ENCODE data around the gene ERGIC2. TPM values are rescaled to one million over a fixed set of nuclear protein-coding genes. Genes with fewer than 3 reads are reported as not detected.
"Not testable (repeated sequence)": the region's sequence is repeated elsewhere in the genome, so short reads cannot be mapped to it uniquely, and the experiment has no call there.

The ERGIC2 gene, protein sequence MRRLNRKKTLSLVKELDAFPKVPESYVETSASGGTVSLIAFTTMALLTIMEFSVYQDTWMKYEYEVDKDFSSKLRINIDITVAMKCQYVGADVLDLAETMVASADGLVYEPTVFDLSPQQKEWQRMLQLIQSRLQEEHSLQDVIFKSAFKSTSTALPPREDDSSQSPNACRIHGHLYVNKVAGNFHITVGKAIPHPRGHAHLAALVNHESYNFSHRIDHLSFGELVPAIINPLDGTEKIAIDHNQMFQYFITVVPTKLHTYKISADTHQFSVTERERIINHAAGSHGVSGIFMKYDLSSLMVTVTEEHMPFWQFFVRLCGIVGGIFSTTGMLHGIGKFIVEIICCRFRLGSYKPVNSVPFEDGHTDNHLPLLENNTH
- total RNA-seq, result 37.7 and 62.6 TPM in 2 replicates

DNA sequence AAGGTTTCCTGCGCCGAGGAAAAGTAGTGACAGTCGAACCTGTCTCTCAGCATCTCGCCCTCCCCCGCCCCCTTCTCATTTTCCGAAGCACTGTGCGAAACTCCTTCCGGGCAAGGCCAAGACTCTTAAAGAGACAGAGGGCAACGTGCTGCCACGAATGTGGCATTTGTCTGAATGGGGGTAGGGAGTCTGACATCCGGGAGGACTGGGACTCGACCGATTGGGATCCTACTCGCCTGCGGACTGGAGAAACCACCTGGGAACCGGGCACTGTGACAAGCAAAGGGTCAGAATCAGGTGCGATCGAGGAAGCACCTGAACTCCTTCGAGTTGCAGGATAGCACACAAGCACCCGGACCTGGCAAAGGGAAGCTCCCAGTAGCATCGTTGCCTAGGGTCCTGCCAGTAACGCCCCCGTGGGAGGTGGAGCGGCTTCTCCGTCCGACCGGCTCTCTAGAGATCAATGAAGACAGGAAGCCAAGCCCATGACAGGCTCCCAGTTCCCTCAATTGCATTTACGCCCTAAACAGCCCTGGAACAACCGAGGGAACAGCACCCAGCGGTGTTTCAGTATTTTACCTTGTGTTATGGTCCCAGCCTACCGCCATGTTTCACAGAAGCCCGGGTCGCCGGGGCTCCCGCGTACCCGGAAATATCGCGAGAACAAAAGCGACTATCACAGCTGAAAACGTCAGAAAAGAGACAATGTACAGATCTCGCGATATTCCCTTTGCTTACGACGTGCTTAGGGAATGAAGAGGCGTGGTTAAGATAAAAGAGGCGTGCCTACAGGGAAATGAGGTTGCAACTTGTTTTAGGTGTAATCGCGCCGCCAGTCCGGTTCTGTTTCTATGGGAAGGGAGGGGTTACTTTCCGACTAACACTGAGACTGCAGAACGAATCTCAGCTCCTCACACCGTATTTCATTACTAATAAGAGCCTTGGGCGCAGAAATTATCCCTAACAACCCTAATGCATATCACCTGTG is at the start of gene ERGIC2:
TSS of gene ERGIC2 (minus strand) at position 637 of the 988 bp plus-strand sequence. CDS start 9,539 bp downstream, outside the sequence.
- peak; percentile 96 for DNase-seq (ENCODE audit: low read depth, low spot score)

- no peak for DNase-seq (ENCODE audit: low read depth, low spot score)
Observed at GRCh38 chr12:29430716-29431044, 49.7 kb upstream of the ERGIC2 start.

DNA sequence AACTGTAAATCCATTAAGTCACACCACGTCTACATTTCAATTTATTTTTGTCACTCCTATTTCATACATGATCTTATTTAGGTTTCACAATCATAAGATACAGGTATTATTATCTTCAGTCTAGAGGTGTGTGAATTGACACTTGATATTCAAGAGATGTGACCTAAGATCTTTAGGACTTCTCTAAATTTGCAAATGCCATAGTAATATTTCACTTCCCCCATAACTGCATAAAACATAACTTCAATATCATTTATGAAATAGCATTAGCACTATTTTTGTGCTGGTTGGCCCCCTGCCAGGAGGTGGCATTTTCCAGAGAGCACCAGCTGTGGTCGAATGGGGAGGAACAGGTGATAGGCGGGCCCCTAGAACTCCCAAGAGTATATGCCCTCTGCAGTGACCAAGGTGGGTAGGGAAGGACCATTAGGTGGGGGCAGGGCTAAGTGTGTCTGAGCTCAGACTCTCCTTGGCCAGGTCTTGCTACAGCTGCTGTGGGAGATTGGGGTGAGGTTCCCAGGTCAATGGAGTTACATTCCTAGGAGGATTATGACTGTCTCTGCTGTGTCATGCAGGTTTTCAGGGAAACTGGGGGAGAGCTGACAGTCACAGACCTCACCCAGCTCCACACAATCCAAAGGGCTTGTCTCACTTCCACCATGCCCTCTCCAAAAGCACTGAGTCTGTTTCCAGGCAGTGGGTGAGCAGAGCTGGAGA is 49.2 kb upstream of the ERGIC2 start:
- no peak for DNase-seq (ENCODE audit: low read depth, low spot score)

DNA sequence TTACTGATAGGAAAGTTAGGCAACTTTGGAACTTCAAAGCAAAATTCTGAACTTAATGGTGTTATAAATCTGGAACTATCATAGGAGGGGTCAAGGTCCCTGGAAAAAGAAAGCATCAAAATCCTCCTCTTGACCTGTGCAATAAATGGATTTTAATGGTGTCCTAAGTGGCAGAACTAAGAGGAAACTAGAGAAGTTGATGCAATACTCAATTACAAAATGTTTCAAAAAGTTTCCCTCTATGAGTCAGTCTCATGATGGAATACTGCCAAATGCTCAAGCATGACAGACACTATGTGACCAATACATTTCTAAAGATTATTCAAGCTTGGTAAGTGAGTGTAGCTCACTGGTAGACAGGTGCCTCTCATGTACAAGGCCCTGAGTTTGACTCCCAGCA is 47.7 kb upstream of the ERGIC2 start:
- peak; percentile 27 for DNase-seq (ENCODE audit: low read depth, low spot score)

DNA sequence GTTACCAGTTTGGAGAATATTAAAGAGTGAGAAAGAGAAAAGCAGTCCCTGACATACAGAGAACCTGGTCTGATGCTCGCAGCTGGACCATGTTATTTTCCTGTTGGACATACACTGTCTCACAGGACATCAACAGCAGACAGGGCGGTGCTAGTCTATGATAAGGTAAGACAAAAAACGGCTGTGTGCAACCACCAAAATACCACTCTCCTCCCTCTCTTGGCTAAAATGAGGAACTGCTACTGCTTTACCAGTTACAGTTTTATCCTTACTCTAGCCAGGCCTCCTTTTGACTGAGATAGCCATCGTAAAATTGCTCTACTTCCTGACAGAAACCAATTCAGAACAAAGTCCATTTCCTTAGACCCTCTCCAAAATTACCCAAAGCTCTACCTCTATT is 47.0 kb upstream of the ERGIC2 start:
- DNase-seq (ENCODE audit: low read depth, low spot score), result no peak

DNA sequence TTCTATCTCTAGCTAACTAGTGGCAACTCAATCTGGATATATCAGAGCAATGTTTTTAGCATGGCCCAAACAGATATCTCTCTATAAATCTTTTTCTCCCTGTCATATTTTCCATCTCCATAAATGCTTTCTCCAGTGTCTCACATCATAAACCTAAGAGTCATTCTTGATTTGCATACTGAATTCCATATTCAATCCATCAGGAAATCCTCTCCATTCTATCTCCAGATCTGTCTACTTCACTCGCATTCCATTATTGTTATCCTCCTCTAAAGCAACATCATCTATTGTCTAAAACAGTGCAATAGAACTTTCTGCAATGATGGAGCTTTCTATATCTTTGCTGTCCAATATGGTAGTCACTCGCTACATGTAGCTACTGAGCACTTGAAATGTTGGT is 45.5 kb upstream of the ERGIC2 start:
- no peak for DNase-seq (ENCODE audit: low read depth, low spot score)

- no peak for DNase-seq (ENCODE audit: low read depth, low spot score)
Observed at GRCh38 chr12:29425722-29426121, 44.8 kb upstream of the ERGIC2 start.

GRCh38 chr12:29416748-29417147 is 35.8 kb upstream of the ERGIC2 start:
- no peak for DNase-seq (ENCODE audit: low read depth, low spot score)

- DNase-seq (ENCODE audit: low read depth, low spot score), result no peak
Observed at GRCh38 chr12:29415111-29415510, 34.1 kb upstream of the ERGIC2 start.

DNA sequence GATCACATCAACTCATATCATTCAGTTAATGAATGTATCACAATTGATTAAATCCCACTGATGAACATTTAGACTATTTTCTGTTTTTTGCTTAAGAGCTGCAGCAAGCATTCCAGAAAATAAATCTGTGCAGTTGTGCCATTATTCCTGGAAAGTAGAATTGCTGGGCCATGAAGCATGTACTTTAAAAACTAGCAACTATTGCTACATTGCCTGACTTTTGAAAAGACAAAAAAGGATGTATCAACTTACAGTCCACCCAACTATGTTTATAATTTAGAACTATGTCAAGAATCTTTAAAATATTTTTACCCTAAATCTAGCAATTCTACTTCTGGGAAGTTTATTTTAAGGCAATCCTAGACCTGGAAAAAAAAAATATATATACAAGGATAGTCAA is 33.4 kb upstream of the ERGIC2 start:
- no peak for DNase-seq (ENCODE audit: low read depth, low spot score)

GRCh38 chr12:29405561-29405960 is 24.6 kb upstream of the ERGIC2 start:
- no peak for DNase-seq (ENCODE audit: low read depth, low spot score)

- DNase-seq (ENCODE audit: low read depth, low spot score), result no peak
Observed at GRCh38 chr12:29403991-29404390, 23.0 kb upstream of the ERGIC2 start.

DNA sequence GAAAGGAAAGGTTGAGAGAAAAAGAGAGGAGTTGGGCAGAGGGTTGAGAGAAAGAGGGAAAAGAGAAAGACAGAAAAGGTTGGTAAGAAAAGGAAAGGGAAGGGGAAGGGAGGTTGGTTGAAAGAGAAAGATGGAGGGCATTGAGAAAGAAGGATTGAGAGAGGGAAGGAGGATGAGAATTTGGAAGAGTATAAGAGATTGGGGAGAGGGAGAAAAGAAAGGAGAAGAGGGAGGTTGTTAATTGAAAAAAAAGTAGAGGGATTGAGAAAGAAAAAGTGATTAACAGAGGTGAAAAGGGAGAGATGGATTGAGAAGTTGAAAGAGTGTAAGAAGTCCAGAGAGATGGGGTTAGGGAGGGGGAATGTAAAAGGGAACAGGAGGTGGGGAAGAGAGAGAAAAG is 21.5 kb upstream of the ERGIC2 start:
- no peak for DNase-seq (ENCODE audit: low read depth, low spot score)

- DNase-seq (ENCODE audit: low read depth, low spot score), result no peak
Observed at GRCh38 chr12:29398495-29398894, 17.5 kb upstream of the ERGIC2 start.

DNA sequence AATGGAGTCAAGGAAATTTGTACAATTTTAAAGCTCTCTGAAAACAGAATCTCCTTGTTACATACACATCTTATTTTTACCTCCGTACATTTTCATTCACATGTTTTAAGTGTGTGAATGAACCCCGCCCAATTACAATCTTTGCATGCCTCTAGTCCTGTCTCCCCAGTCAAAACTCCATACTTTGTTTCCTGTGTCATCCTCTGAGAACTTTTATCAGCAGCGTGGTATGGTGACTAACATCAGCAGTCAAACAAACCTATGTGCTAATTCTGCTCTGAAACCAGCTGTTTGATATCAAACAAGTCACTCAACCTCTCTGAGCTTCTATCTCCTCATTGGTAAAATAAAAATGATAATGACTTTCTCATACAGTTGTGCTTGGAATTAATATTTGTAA is 15.8 kb upstream of the ERGIC2 start:
- DNase-seq (ENCODE audit: low read depth, low spot score), result no peak

GRCh38 chr12:29395356-29395755 is 14.4 kb upstream of the ERGIC2 start:
- DNase-seq (ENCODE audit: low read depth, low spot score), result no peak

DNA sequence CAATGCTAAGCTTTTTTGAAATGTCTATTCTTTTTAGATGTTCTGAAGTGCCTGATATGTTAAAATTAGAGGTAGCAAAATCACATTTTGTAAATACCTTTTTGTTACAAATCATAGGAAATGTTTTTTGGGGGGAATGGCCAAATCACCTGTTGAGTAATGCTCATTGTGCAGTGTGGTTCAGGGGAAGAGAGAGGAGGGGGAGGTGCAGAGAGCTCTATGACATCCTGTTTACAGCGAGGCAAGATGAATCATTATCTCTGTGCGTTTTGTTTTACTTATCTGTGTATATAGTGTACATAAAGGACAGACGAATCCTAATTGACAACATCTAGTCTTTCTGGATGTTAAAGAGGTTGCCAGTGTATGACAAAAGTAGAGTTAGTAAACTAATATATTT is 9.4 kb upstream of the ERGIC2 start:
- DNase-seq (ENCODE audit: low read depth, low spot score), result not testable (repeated sequence)

DNA sequence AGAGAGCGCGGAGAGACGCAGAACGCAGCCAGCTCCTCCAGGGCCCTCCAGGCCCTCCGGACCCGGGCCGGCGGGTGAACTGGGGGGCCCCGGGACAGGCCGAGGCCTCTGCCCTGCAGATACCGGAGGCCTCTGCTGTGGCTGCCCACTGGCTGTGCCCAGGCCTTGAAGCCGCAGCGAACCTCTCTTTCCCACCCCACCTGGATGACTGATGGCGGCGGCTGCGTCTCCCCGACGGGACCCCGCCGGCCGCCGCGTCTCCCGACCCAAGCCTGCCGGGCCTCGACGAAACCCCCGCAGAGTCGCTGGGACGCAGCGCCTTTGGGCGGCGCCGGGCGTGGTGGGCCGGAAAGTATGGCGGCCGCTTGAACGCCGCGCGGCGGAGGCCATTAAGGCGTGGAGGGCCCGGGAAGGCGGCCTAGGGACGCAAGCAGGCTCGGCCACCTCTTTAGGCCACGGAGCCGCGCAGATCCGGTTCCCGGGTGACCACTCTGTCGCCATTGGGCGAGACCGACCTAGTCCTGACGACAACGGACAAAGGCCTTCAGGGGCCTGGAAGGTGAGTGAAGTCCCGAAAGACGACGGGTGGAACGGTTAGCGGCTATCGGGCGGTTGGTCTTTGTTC is 8.4 kb upstream of the ERGIC2 start:
- DNase-seq (ENCODE audit: low read depth, low spot score), result no peak

- not testable (repeated sequence) for DNase-seq (ENCODE audit: low read depth, low spot score)
Observed at GRCh38 chr12:29386084-29386680, 5.2 kb upstream of the ERGIC2 start.

- not testable (repeated sequence) for DNase-seq (ENCODE audit: low read depth, low spot score)
Observed at GRCh38 chr12:29385194-29385593, 4.2 kb upstream of the ERGIC2 start.

DNA sequence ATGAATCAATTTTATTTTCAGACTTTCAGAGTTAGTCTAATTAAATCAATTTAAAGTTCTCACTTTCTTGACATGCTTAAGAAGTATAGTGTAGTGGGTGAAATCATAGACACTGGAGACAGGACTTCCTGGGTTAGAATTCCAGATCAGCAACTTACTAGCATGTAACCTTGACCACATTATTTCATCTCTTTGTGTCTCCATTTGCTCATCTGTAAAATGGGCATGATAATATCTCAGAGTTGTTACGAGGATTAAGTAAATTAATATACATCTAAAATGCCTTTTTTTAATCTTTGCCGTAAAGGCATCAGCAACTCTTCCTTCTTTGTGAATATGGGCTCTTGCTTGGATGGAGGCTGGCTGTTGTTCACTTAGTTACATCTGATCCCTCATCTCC is 1.3 kb upstream of the ERGIC2 start:
- DNase-seq (ENCODE audit: low read depth, low spot score), result no peak
